Left hindlimb (tissue), 1 donor: Measurements from ENCODE around the gene PTPN3.
"Not testable (repeated sequence)": the region's sequence is repeated elsewhere in the genome, so short reads cannot be mapped to it uniquely, and the experiment has no call there.

ENCODE experiments used
- DNase-seq: peaks from one replicate; pipeline ENCODE4 v3.0.0-alpha.2; 2018

PTPN3 gene

GRCh38 chr9:109382585-109382984 is 115.5 kb downstream of the PTPN3 start:
- DNase-seq, result no peak

- DNase-seq, result no peak
These were observed 115.9 kb downstream of the PTPN3 start for GRCh38 chr9:109382182-109382581.

GRCh38 chr9:109381011-109381729 is 116.9 kb downstream of the PTPN3 start:
- no peak for DNase-seq

- no peak for DNase-seq
These were observed 118.6 kb downstream of the PTPN3 start for GRCh38 chr9:109379513-109379912.

GRCh38 chr9:109378316-109378715 is 119.8 kb downstream of the PTPN3 start:
- no peak for DNase-seq

GRCh38 chr9:109372246-109372645 is 125.9 kb downstream of the PTPN3 start:
- DNase-seq, result no peak

GRCh38 chr9:109371374-109371773 is 126.7 kb downstream of the PTPN3 start:
- DNase-seq, result no peak

GRCh38 chr9:109369285-109369684 is 128.8 kb downstream of the PTPN3 start:
- no peak for DNase-seq

- DNase-seq, result no peak
These were observed 137.3 kb downstream of the PTPN3 start for GRCh38 chr9:109360771-109361170.

- DNase-seq, result not testable (repeated sequence)
These were observed 139.0 kb downstream of the PTPN3 start for GRCh38 chr9:109358968-109359603.

GRCh38 chr9:109355564-109356297 is 142.4 kb downstream of the PTPN3 start:
- no peak for DNase-seq

GRCh38 chr9:109354190-109354589 is 143.9 kb downstream of the PTPN3 start:
- DNase-seq, result no peak

- DNase-seq, result no peak
These were observed 147.1 kb downstream of the PTPN3 start for GRCh38 chr9:109351032-109351431.

GRCh38 chr9:109349421-109349846 is 148.7 kb downstream of the PTPN3 start:
- DNase-seq, result no peak

- DNase-seq, result no peak
These were observed 151.2 kb downstream of the PTPN3 start for GRCh38 chr9:109346904-109347303.

GRCh38 chr9:109344866-109345265 is 153.2 kb downstream of the PTPN3 start:
- no peak for DNase-seq

GRCh38 chr9:109342878-109343277 is 155.2 kb downstream of the PTPN3 start:
- no peak for DNase-seq

- DNase-seq, result no peak
These were observed 156.5 kb downstream of the PTPN3 start for GRCh38 chr9:109341561-109341960.

- DNase-seq, result not testable (repeated sequence)
These were observed 157.1 kb downstream of the PTPN3 start for GRCh38 chr9:109340979-109341378.

- no peak for DNase-seq
These were observed 161.7 kb downstream of the PTPN3 start for GRCh38 chr9:109336409-109336808.

GRCh38 chr9:109335929-109336328 is 162.2 kb downstream of the PTPN3 start:
- DNase-seq, result no peak

- no peak for DNase-seq
These were observed 163.0 kb downstream of the PTPN3 start for GRCh38 chr9:109335121-109335520.

- DNase-seq, result peak; percentile 81
These were observed 166.8 kb downstream of the PTPN3 start for GRCh38 chr9:109331353-109331752.
